Endothelial cell of umbilical vein (primary cell): ENCODE measurements around the gene GDF11. TPM values are rescaled to one million over a fixed set of nuclear protein-coding genes. Genes with fewer than 3 reads are reported as not detected.

Experiments used
- BruUV-seq: library from RNA; stranded (reverse); fragments of 400-500 nt; replicated peaks from 2 replicates; lab custom pipeline; 2021; lab: Mats Ljungman, UMichigan
- CTCF ChIA-PET: fragments of 300-600, 350-600 bp; sonication (Branson Sonifier 250); formaldehyde crosslinking; loops from one replicate; lab custom pipeline; 2021; ENCODE audit warnings: antibody characterized with exemption, inconsistent platforms; lab: Charles Lee
- POLR2A ChIA-PET: fragments of 300-600, 350-600 bp; sonication (Branson Sonifier 250); formaldehyde crosslinking; loops from one replicate; lab custom pipeline; 2021; ENCODE audit warnings: antibody characterized with exemption, inconsistent platforms; lab: Charles Lee
- DNase-seq: peaks from one replicate; pipeline ENCODE4 v3.0.0-alpha.2; 2011; ENCODE audit warnings: low read depth, low spot score
- FAIRE-seq: peaks from 2 replicates; lab custom pipeline; 2011; peaks lifted over from hg19 to GRCh38; lab: Jason Lieb, UNC
- H2AFZ ChIP-seq: 2 replicates; pipeline ENCODE4 v1.6.0; 2012; ENCODE audit warnings: low read depth, low read length, control low read depth, inconsistent platforms
- H3K27ac ChIP-seq: 2 replicates; pipeline ENCODE4 v1.5.1; 2011; ENCODE audit warnings: low read depth, mild to moderate bottlenecking, control low read depth, low read length, moderate library complexity; ENCODE audit not compliant: insufficient read depth
- H3K27me3 ChIP-seq, 2 experiments: 2 replicates each; pipeline versions ENCODE4 v1.6.0 to v1.6.1; 2011; ENCODE audit warnings: low read length in 2 of 2, mixed read lengths in 1 of 2; ENCODE audit not compliant: control insufficient read depth in 2 of 2, insufficient read depth in 2 of 2
- H3K36me3 ChIP-seq, 2 experiments: 2 replicates in 1 of 2; 3 replicates in 1 of 2; pipeline ENCODE4 v1.5.1; 2011; ENCODE audit warnings: low read length in 2 of 2, mild to moderate bottlenecking in 1 of 2, moderate library complexity in 1 of 2; ENCODE audit not compliant: control insufficient read depth in 2 of 2, insufficient read depth in 2 of 2; ENCODE audit errors: extremely low read depth in 1 of 2
- H3K4me1 ChIP-seq: 3 replicates; pipeline ENCODE4 v1.5.1; 2011; ENCODE audit warnings: mild to moderate bottlenecking, low read length; ENCODE audit not compliant: control insufficient read depth, insufficient read depth; ENCODE audit errors: extremely low read depth
- H3K4me2 ChIP-seq: 2 replicates; pipeline ENCODE4 v1.6.1; 2011; ENCODE audit warnings: low read length, control low read depth, mixed read lengths; ENCODE audit not compliant: insufficient read depth
- H3K4me3 ChIP-seq, 3 experiments: fragments of 200-600 bp in 1 of 3; sonication (generic), shearing (Covaris generic) in 1 of 3; replicated peaks in 1 of 3; 2 replicates each; pipeline ENCODE4 v1.5.1; 2011 to 2016; ENCODE audit warnings: control low read depth in 3 of 3, low read length in 3 of 3, mild to moderate bottlenecking in 2 of 3, inconsistent platforms in 1 of 3, low read depth in 1 of 3, moderate library complexity in 1 of 3; ENCODE audit not compliant: insufficient read depth in 1 of 3
- H3K79me2 ChIP-seq: 2 replicates; pipeline ENCODE4 v1.6.0; 2012; ENCODE audit warnings: low read length, inconsistent platforms; ENCODE audit not compliant: control insufficient read depth, insufficient read depth
- H3K9ac ChIP-seq: replicated peaks from 2 replicates; pipeline ENCODE3; 2011; ENCODE audit warnings: low read length, control low read depth; ENCODE audit not compliant: insufficient read depth; ENCODE audit errors: extremely low read depth
- H3K9me1 ChIP-seq: replicated peaks from 3 replicates; pipeline ENCODE4 v1.6.0; 2011; ENCODE audit warnings: mild to moderate bottlenecking, low read length; ENCODE audit not compliant: control insufficient read depth, insufficient read depth; ENCODE audit errors: extremely low read depth
- H3K9me3 ChIP-seq: replicated peaks from 2 replicates; pipeline ENCODE4 v1.5.1; 2012; ENCODE audit warnings: low read length, inconsistent platforms; ENCODE audit not compliant: control insufficient read depth, insufficient read depth
- H4K20me1 ChIP-seq: replicated peaks from 2 replicates; pipeline ENCODE3; 2011; ENCODE audit warnings: mild to moderate bottlenecking, low read length; ENCODE audit not compliant: control insufficient read depth, insufficient read depth; ENCODE audit errors: extremely low read depth
- CTCF ChIP-seq, 2 donors: IDR thresholded peaks; 1 replicate in 1 of 2; 2 replicates in 1 of 2; pipeline ENCODE4 v1.5.1; 2011; ENCODE audit warnings: low read length in 2 of 2, mild to moderate bottlenecking in 2 of 2, moderate library complexity in 2 of 2, control low read depth in 1 of 2, inconsistent platforms in 1 of 2, low read depth in 1 of 2; ENCODE audit not compliant: insufficient read depth in 1 of 2; ENCODE audit errors: extremely low read depth in 1 of 2
- EZH2 ChIP-seq: IDR thresholded peaks from 2 replicates; pipeline ENCODE4 v1.6.1; 2012; ENCODE audit warnings: borderline replicate concordance, low read depth, mild to moderate bottlenecking, moderate library complexity, low read length, inconsistent platforms; ENCODE audit not compliant: severe bottlenecking
- FOS ChIP-seq: IDR thresholded peaks from 2 replicates; pipeline ENCODE4 v1.6.1; 2011; ENCODE audit warnings: mild to moderate bottlenecking, low read length, moderate library complexity, borderline replicate concordance; ENCODE audit not compliant: insufficient read depth
- GATA2 ChIP-seq: IDR thresholded peaks from 2 replicates; pipeline ENCODE4 v1.7.0; 2011; ENCODE audit warnings: low read depth, mild to moderate bottlenecking, moderate library complexity, mixed read lengths, low read length; ENCODE audit not compliant: insufficient read length, insufficient read depth
- JUN ChIP-seq: IDR thresholded peaks from 2 replicates; pipeline ENCODE4 v1.6.1; 2011; ENCODE audit warnings: borderline replicate concordance, low read depth; ENCODE audit not compliant: insufficient read length, insufficient read depth
- MAX ChIP-seq: IDR thresholded peaks from 2 replicates; pipeline ENCODE4 v1.6.1; 2011; ENCODE audit not compliant: insufficient read depth, insufficient read length
- MYC ChIP-seq: IDR thresholded peaks from one replicate; pipeline ENCODE4 v1.6.1; 2011; ENCODE audit warnings: mild to moderate bottlenecking, low read depth, low read length
- POLR2A ChIP-seq: IDR thresholded peaks from 2 replicates; pipeline ENCODE4 v1.6.1; 2012; ENCODE audit warnings: low read depth, mild to moderate bottlenecking, control low read depth, low read length
- POLR2AphosphoS5 ChIP-seq: IDR thresholded peaks from 2 replicates; pipeline ENCODE4 v1.6.1; 2012; ENCODE audit warnings: low read depth, mild to moderate bottlenecking, control low read depth, low read length, moderate library complexity; ENCODE audit not compliant: insufficient read depth
- dilution Hi-C: fragments of 300-500 bp; cut with MboI; formaldehyde crosslinking; loops from one replicate; pipeline ENCODE4 v1.15.0; 2019; ENCODE audit warnings: low sequenced_read_pairs; ENCODE audit not compliant: extremely low pct_ligation_motif_present
- intact Hi-C: fragments of 100-400 bp; cut with micrococcal nuclease; formaldehyde crosslinking; loops from one replicate; pipeline ENCODE4 v1.10.0; 2022
- polyA plus RNA-seq, 4 experiments: library from polyadenylated mRNA; depleted of rRNA in 3 of 4; stranded (reverse) in 3 of 4; unstranded in 1 of 4; fragments of >200 nt; gene quantifications; 2 replicates each; pipeline versions ENCODE4 v1.2.1 to v1.2.3, GENCODE V29; 2011 to 2012; ENCODE audit warnings: missing spikeins in 1 of 4
- total RNA-seq: library from RNA; stranded (reverse); gene quantifications from 2 replicates; pipeline ENCODE4 v1.2.3, GENCODE V29; 2021

Gene GDF11
- total and polyA plus RNA-seq, 2 donors (not counting 3 experiments of a cell fraction or from before 2014, with no cell fraction given), result 10.0 to 18.7 TPM

- dilution Hi-C loops (no loop called here), intact Hi-C loops (loop anchor here (5.0 kb wide), 1 partner anchor 42 kb away; no protein-coding TSS in a partner anchor)
- no TSS peak for BruUV-seq
- Histone ChIP-seq H3K27ac (no peak overlapping the region), H3K4me3 (no peak overlapping the region), H3K9me3 (no peaks in the 10 kb centered on the region), H3K9ac (no peak overlapping the region), H2AFZ (no peak overlapping the region), H3K27me3 (peaks cover 23 to 30% of the 10 kb centered on the region in 2 experiments), H3K4me2 (no peak overlapping the region), H3K4me1 (no peaks in the 10 kb centered on the region), H3K9me1 (no peaks in the 10 kb centered on the region), H4K20me1 (no peaks in the 10 kb centered on the region), H3K79me2 (no peaks in the 10 kb centered on the region), H3K36me3 (no peaks in the 10 kb centered on the region)
- TF ChIP-seq POLR2A (no peak), EZH2 (no peak), GATA2 (no peak), FOS (no peak), MYC (no peak), MAX (no peak), JUN (no peak), POLR2AphosphoS5 (no peak), CTCF (IDR thresholded peaks at IDR 0.05; ENCODE audit: extremely low read depth in 1 of 2, insufficient read depth in 1 of 2, low read depth in 1 of 2, low read length in 2 of 2) (no peak)
- DNase-seq (no peak), FAIRE-seq (no peak)
- ChIA-PET CTCF (interaction anchor here (1.9 kb wide), 1 partner anchor 48 kb away, joined by 8 read pairs; no protein-coding TSS in a partner anchor), POLR2A (no interaction called here)
These were observed 38.8 kb upstream of the GDF11 start for GRCh38 chr12:55703901-55704761.
